ENCODE data around the gene PPIAL4G. TPM values are rescaled to one million over a fixed set of nuclear protein-coding genes. Genes with fewer than 3 reads are reported as not detected.
"Not testable (repeated sequence)": the region's sequence is repeated elsewhere in the genome, so short reads cannot be mapped to it uniquely, and the experiment has no call there.

The PPIAL4G gene
- total RNA-seq, 1 donor from 2014 or later, result 0.09 TPM

DNA sequence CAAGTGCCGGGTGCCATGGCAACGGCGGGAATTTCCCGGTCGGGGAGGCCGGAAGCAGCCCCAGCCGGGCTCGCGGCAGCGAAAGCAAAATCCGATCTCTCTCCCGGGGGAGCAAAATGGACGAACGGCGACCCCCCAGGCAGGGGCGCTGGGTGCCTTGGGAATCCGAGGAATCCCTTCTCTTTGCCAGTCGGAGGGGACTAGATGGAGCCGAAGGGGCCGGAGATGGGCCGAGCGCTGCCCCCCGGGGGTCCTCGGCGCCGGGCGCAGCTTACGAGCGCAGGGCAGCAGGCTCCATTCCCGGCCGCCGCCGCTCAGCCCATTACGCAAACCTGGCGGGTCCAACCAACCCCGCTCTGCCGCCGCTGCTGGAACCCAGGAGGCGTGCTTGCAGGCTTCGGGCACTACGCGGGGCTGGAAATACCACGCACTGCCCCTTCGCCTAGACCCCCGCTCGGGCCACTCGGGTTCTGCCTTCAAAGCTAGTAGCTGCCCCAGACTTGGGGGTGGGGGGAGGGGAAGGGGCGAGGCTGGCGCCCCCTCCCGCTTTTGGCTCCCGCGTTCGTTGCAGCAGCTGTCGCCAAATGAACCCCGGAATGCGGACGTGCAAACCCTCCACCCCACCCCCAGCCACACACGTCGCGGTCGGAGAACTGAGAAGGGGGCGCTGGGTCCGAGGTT is 24.1 kb downstream of the PPIAL4G start:
- DNase-seq, result peak; percentile 83
- H3K4me1 Mint-ChIP-seq; H3K27me3 Mint-ChIP-seq; H3K9me3 Mint-ChIP-seq; H3K36me3 Mint-ChIP-seq (ENCODE audit: low read depth); intact Hi-C loops (cut with micrococcal nuclease): not testable (repeated sequence)
- H3K4me3 Mint-ChIP-seq, result peak overlapping the region; percentile 79
- H3K27ac Mint-ChIP-seq, result peak overlapping the region; percentile 78

DNA sequence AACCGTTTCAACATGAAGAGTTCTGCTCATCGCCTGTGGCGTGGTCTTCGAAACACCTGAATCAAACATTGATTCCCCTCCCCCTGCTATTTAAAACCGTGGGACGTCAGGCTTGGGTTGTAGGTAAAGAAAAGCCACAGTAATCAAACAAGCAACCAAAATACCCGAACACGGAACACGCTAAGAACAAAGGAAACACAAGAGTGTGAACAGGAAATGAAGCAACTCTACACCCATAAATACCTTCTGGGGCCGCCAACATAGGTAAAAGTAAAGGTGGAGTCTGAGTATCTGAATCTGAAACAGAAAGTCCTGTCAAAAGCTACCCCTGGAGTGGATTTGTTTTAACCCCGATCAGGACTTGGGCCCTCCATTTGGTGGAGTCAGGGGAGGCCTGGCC is 24.7 kb downstream of the PPIAL4G start:
- peak overlapping the region; percentile 89 for H3K27ac Mint-ChIP-seq
- H3K4me1 Mint-ChIP-seq; H3K27me3 Mint-ChIP-seq; H3K9me3 Mint-ChIP-seq; intact Hi-C loops (cut with micrococcal nuclease); H3K36me3 Mint-ChIP-seq (ENCODE audit: low read depth): not testable (repeated sequence)
- peak overlapping the region; percentile 83 for H3K4me3 Mint-ChIP-seq
- DNase-seq, result peak; percentile 86

- H3K9me3 Mint-ChIP-seq; H3K27ac Mint-ChIP-seq; H3K4me3 Mint-ChIP-seq; H3K4me1 Mint-ChIP-seq; DNase-seq; H3K36me3 Mint-ChIP-seq (ENCODE audit: low read depth); intact Hi-C loops (cut with micrococcal nuclease); H3K27me3 Mint-ChIP-seq: not testable (repeated sequence)
Observed at GRCh38 chr1:148452845-148453244, 30.3 kb downstream of the PPIAL4G start.

- DNase-seq, result peak; percentile 27
- H3K36me3 Mint-ChIP-seq (ENCODE audit: low read depth); H3K9me3 Mint-ChIP-seq; H3K4me3 Mint-ChIP-seq; H3K27me3 Mint-ChIP-seq; H3K27ac Mint-ChIP-seq; intact Hi-C loops (cut with micrococcal nuclease): not testable (repeated sequence)
- H3K4me1 Mint-ChIP-seq, result peaks cover 11% of the 10 kb centered on the region
Observed at GRCh38 chr1:148439654-148440325, 43.3 kb downstream of the PPIAL4G start.

DNA sequence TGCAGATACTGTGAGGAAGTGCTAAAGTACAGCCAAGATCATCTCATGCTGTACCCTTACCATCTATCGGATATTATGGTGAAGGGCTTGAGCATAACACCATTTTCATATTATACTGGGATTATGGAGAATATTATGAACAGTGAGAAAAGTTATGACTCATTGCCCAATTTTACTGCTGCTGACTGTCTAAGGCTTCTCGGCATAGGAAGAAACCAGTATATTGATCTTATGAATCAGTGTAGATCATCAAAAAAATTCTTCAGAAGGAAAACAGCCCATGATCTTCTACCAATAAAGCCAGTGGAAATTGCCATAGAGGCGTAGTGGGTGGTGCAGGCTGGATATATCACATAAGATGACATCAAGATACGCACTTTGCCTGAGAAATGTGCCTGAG is 47.7 kb downstream of the PPIAL4G start:
- Mint-ChIP-seq H3K27me3 (no peaks in the 10 kb centered on the region), H3K27ac (no peak overlapping the region), H3K9me3 (no peaks in the 10 kb centered on the region), H3K4me3 (no peak overlapping the region), H3K36me3 (ENCODE audit: low read depth) (peaks cover 35% of the 10 kb centered on the region), H3K4me1 (peaks cover 11% of the 10 kb centered on the region)
- intact Hi-C loops (cut with micrococcal nuclease), result no loop called here
- DNase-seq, result no peak

DNA sequence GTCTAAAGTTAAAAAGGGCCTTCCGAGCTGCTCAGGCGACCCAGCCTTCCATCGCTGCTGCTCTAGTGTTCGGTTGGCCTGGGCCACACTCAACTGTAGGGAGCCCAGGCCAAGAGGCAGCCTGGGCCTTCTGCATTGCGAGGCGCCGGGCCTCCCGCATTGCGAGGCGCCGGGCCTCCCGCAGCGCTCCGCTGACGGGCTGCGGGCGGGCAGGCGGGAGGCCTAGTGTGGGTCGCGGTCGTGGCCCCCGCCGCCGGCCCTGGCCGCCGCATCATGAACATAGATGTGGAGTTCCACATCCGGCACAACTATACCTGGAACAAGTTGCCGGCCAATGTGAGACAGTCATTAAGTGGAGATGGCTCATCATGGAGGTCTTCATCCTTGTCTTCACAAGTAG is 48.3 kb downstream of the PPIAL4G start:
- Mint-ChIP-seq H3K4me3 (no peak overlapping the region), H3K27me3 (no peaks in the 10 kb centered on the region), H3K4me1 (peaks cover 11% of the 10 kb centered on the region), H3K9me3 (no peaks in the 10 kb centered on the region), H3K27ac (no peak overlapping the region), H3K36me3 (ENCODE audit: low read depth) (peaks cover 40% of the 10 kb centered on the region)
- DNase-seq, result peak; percentile 48
- intact Hi-C loops (cut with micrococcal nuclease), result no loop called here

GRCh38 chr1:148432916-148433317 is 50.2 kb downstream of the PPIAL4G start:
- H3K4me3 Mint-ChIP-seq; H3K9me3 Mint-ChIP-seq; H3K27ac Mint-ChIP-seq; DNase-seq; H3K27me3 Mint-ChIP-seq; intact Hi-C loops (cut with micrococcal nuclease): not testable (repeated sequence)
- Mint-ChIP-seq H3K36me3 (ENCODE audit: low read depth) (peaks cover 55% of the 10 kb centered on the region), H3K4me1 (peaks cover 11% of the 10 kb centered on the region)

Other genes with a start within 250 kb of the PPIAL4G start
- gene NBPF14, start 112.7 kb upstream of the PPIAL4G start, total RNA-seq, result 20.0 and 20.5 TPM in 2 replicates

Data from activated CD4-positive, alpha-beta T cell treated with anti-CD3 and anti-CD28 coated beads, Interleukin-2, amount 10 ng/mL, durations not matched to agents 24 days and 14 days (primary cell).